HG03280 (cell line): Measurements from ENCODE around the gene CD247.

Experiments
- ATAC-seq: cut with Tn5 transposase; IDR thresholded peaks from one replicate; pipeline ENCODE4 v1.9.1; 2021; ENCODE audit warnings: mild to moderate bottlenecking, moderate library complexity; ENCODE audit not compliant: unreplicated experiment

CD247 gene

GRCh38 chr1:167542109-167543032 lies 24.0 kb upstream of the CD247 start:
- ATAC-seq: no peak

DNA sequence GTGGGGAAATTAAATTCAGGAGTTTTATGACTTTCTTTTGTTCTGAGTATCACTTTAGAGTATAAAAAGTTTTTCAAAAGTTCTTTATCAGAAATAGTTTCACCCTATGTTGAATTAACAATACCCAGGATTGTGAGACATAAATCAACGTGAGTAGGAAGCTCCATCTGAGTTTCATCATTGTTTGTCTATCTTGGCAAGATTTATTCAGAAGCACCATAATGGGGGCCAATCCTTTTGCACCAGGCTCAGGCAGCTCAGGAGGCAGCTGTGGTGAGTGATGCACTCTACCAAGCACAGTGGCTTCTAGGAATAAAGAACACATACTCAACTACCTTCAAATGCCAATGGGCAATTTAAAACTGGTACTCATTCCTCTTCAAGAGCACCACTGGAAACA lies 23.3 kb upstream of the CD247 start:
- no peak for ATAC-seq

GRCh38 chr1:167541003-167541402 lies 22.7 kb upstream of the CD247 start:
- no peak for ATAC-seq

DNA sequence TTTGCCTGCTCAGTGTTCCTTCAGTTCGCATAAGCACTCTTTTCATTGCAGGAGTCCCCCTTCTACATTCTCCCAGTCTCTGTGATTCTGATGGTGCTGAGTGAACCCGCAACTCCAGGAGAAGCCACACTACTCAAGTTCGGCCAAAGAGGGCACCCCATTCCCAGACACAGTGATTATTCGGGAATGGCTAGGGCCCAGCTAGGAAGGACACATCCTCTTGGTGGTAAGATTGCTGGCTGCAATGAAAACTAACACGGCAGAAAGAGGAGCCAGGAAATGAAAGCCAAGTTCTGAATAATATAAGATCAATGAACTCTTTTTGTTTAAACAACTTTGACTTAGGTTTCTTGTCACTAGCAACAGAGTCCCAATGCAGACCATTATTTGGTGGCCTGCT lies 20.3 kb upstream of the CD247 start:
- ATAC-seq: no peak

- peak; percentile 62 for ATAC-seq
Observed at GRCh38 chr1:167533851-167534300, 15.5 kb upstream of the CD247 start.

GRCh38 chr1:167532964-167533824 lies 14.9 kb upstream of the CD247 start:
- no peak for ATAC-seq

GRCh38 chr1:167532375-167532774 lies 14.0 kb upstream of the CD247 start:
- no peak for ATAC-seq

DNA sequence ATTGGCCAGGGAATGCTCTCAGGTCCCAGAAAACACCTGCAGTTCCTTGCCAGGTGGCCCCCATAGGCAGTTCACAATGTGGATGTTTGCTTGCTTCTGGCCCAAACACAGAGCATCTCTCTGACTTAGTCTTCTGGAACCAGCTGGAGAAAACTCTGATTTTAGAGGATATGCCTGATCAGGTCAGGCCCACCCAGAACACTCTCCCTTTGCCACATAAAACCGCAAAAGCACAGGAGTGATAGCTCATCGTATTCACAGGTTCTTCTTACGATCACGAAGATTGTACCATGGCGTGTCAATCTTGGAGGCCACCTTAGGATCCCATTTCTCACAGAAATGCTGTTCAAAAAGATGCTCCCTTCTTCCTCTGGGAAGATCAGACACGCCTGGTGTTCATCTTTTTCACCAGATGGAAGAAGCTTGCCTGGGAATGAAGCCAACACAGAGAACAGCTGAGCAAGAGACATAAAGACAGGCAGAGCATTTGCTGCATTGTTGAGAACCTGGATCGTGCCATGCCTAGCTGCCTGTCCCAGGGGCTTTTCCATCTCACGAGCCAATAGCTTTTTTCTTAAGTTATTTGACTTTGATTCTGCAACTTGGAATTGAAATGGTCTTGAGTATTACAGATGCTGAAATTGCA lies 11.6 kb upstream of the CD247 start:
- ATAC-seq: no peak

GRCh38 chr1:167528057-167528728 lies 9.9 kb upstream of the CD247 start:
- no peak for ATAC-seq

DNA sequence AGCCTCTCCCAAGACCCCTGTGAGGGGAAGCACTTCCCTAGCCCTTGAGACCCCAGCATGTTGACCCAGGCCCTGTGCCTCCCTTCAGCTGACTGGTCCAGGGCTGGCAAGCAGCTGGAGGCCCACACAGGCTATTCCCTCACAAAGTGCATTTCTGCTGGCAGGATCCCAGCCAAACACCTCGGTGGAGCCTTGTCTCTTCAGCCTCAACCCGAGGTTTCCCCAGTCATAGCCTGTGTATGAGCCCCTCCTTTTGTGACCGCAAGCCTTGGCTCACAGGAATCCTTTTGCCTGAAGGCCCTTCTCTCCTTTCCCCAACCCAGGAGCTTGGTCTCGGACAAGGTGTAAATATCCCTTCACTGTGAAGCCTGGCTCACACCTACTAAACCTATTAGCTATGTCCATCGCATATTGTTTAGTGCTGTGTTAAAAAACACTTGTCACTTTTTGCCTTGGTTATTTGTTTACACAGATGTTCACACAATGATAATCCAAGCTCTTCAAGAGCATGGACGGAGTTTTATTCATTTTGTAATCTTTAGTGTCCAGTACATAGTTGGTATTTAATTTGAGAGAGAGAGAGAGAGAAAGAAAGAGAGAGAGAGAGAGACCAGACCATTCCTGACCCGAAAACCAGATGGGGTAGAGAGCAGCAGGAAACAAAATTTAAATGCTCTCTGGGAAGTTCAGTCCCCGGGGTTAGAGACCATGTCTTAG lies 8.5 kb upstream of the CD247 start:
- ATAC-seq: no peak

DNA sequence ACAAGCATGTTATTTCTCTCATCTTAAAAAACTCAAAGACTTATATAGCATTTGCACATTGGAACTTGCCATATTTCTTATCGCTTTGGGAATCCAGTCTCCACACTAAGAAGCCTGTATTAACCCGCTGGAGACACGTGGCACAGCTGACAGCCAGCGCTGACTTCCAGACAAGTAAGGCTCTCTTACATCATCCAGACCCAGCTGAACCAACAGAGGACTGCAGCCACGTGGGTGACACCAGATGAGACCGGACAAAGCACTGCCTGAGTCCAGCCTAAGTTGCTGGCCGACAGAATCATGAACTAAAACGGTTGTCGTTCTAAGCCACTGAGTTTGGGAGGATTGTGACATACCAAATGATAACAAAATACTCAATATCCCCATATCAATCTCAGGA lies 6.3 kb upstream of the CD247 start:
- no peak for ATAC-seq

- ATAC-seq: no peak
Observed at GRCh38 chr1:167522246-167522645, 3.9 kb upstream of the CD247 start.

GRCh38 chr1:167520711-167521206 lies 2.4 kb upstream of the CD247 start:
- ATAC-seq: no peak

- ATAC-seq: no peak
Observed at GRCh38 chr1:167517535-167518330, 596 bp downstream of the CD247 start.

DNA sequence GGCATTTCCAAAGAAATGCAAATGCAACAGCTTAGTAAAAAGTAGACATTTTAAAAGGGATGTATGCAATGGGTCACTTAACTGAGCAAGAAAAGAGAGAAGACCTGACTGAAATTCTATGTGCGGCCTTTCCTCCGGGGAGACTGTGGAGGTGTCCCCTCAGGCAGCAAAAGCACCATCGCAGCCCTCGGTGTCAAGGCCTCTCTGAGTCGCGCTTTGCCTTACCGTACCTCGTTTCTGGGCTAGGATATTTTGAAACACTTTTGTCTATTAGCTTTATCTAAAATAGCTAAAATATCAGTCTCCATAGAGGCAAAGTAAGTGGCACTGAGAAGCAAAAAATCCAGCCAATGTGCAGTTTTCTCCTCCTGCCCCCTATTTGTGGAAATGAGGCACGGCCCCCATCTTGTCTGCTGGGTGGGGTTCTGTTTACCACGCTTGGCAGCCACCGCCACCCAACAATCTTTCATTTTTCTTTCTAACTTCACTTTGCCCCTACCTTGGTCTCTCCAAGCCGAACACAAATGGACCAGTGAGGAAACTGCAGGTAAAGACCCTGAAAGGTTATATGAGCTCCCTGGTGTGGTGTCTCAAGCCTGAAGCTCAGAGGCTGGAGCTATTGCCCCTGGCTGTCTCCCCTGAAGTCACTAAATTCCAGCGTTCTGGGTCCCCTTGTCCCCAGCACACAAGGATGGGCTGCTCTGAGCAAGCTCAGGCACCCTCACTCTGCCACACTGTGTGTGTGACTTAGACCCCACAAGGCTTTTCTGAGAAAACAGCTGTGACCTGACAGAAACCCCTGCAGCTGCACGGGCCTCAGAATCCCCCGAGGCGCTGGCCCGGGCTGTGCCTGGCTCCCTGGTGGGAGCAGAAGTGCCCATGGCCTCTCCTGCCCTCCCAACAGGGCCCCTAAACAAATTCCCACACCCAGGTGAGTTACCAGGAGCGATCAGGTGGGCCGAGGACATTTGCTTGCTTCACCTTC lies 1.6 kb downstream of the CD247 start:
- ATAC-seq: no peak

- ATAC-seq: no peak
Observed at GRCh38 chr1:167515893-167516321, 2.4 kb downstream of the CD247 start.

GRCh38 chr1:167515461-167515860 lies 2.9 kb downstream of the CD247 start:
- no peak for ATAC-seq

GRCh38 chr1:167514288-167514687 lies 4.0 kb downstream of the CD247 start:
- ATAC-seq: no peak
